ENCODE results near the gene SPATA3.

SPATA3 gene

DNA sequence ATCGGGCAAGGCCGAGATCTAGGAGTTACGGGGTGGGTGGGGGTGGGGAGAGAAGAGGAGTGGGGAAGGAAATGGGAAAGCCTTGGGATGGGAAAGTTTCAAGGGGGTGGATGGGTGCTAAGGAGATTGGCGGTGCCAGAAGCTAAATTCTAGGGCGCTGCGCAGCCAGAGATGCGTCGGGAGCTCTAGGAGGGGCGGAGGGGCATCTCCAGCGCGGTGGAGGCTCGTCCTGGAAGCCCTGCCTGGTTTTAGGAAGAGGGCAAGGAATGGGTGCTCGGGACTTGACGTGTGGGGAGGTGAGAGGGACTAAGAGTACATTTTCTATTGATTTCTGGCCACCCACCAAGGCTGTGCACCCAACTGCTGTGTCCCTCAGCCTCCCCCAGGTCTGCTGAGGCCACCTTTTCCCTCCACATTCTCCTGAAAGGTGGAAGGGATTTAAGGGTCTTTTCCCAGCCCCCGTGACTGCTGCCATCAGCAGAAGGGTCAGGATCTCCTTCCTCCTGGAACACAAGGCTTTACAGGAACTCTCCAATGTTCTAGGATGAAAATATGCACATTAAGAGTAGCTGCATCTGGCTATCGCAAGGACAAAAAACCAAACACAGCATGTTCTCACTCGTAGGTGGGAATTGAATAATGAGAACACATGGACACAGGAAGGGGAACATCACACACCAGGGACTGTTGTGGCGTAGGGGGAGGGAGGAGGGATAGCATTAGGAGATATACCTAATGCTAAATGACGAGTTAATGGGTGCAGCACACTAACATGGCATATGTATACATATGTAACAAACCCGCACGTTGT lies 42.8 kb downstream of the SPATA3 start (continued):
- TF ChIP-seq, protein P1, sequence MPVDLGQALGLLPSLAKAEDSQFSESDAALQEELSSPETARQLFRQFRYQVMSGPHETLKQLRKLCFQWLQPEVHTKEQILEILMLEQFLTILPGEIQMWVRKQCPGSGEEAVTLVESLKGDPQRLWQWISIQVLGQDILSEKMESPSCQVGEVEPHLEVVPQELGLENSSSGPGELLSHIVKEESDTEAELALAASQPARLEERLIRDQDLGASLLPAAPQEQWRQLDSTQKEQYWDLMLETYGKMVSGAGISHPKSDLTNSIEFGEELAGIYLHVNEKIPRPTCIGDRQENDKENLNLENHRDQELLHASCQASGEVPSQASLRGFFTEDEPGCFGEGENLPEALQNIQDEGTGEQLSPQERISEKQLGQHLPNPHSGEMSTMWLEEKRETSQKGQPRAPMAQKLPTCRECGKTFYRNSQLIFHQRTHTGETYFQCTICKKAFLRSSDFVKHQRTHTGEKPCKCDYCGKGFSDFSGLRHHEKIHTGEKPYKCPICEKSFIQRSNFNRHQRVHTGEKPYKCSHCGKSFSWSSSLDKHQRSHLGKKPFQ (tag by site-specific recombination; IDR thresholded peaks at IDR 0.05): peak; percentile 65
- no peak for TF ChIP-seq ZFP3 (tag by site-specific recombination; IDR thresholded peaks at IDR 0.05; ENCODE audit: low read depth)

GRCh38 chr2:231039294-231039664 lies 43.4 kb downstream of the SPATA3 start:
- POLR2A ChIA-PET: interaction anchor here (0.7 kb wide), 1 partner anchor 182 kb away, joined by 3 read pairs; no protein-coding TSS in a partner anchor
- Histone ChIP-seq H3K27ac (ENCODE audit: extremely low read depth, low read depth, low read length) (no peak overlapping the region), H3K36me3 (ENCODE audit: control insufficient read depth in 2 of 2, insufficient read depth in 1 of 2, low read length in 2 of 2) (peaks cover 4 to 24% of the 10 kb centered on the region in 2 experiments; a peak in 2 of 3 replicates), H3K9me3 (ENCODE audit: control insufficient read depth, insufficient read depth, low read depth, low read length) (no peaks in the 10 kb centered on the region), H3K4me3 (ENCODE audit: low read depth, low read length) (no peak overlapping the region), H3K4me1 (ENCODE audit: control insufficient read depth, insufficient read depth, low read length) (peaks cover 3% of the 10 kb centered on the region; the same call in 1 of the 2 replicates)
- TF ChIP-seq ZNF521 (tag by site-specific recombination; IDR thresholded peaks at IDR 0.05) (no peak), ZNF266 (tag by site-specific recombination; IDR thresholded peaks at IDR 0.05; ENCODE audit: low read depth) (no peak), ZNF837 (tag by site-specific recombination; IDR thresholded peaks at IDR 0.05) (no peak), ZNF561 (tag by site-specific recombination; IDR thresholded peaks at IDR 0.05; ENCODE audit: borderline replicate concordance) (no peak), ZNF211 (tag by site-specific recombination; IDR thresholded peaks at IDR 0.05; ENCODE audit: low read depth) (no peak), ZNF133 (tag by site-specific recombination; IDR thresholded peaks at IDR 0.05) (no peak), OVOL3 (tag by site-specific recombination; IDR thresholded peaks at IDR 0.05) (no peak), PATZ1 (tag by site-specific recombination; IDR thresholded peaks at IDR 0.05) (no peak), MYNN (tag by site-specific recombination; IDR thresholded peaks at IDR 0.05; ENCODE audit: borderline replicate concordance) (no peak), ZNF148 (tag by site-specific recombination; IDR thresholded peaks at IDR 0.05; ENCODE audit: borderline replicate concordance) (no peak), ZNF514 (tag by site-specific recombination; IDR thresholded peaks at IDR 0.05) (no peak), ZNF548 (tag by site-specific recombination; IDR thresholded peaks at IDR 0.05) (no peak), BCL6B (tag by site-specific recombination; IDR thresholded peaks at IDR 0.05) (no peak), ZNF221 (tag by site-specific recombination; IDR thresholded peaks at IDR 0.05; ENCODE audit: borderline replicate concordance) (no peak), ZNF416 (tag by site-specific recombination; IDR thresholded peaks at IDR 0.05) (no peak), ZNF791 (tag by site-specific recombination; IDR thresholded peaks at IDR 0.05) (no peak)
- TF ChIP-seq, protein P2, sequence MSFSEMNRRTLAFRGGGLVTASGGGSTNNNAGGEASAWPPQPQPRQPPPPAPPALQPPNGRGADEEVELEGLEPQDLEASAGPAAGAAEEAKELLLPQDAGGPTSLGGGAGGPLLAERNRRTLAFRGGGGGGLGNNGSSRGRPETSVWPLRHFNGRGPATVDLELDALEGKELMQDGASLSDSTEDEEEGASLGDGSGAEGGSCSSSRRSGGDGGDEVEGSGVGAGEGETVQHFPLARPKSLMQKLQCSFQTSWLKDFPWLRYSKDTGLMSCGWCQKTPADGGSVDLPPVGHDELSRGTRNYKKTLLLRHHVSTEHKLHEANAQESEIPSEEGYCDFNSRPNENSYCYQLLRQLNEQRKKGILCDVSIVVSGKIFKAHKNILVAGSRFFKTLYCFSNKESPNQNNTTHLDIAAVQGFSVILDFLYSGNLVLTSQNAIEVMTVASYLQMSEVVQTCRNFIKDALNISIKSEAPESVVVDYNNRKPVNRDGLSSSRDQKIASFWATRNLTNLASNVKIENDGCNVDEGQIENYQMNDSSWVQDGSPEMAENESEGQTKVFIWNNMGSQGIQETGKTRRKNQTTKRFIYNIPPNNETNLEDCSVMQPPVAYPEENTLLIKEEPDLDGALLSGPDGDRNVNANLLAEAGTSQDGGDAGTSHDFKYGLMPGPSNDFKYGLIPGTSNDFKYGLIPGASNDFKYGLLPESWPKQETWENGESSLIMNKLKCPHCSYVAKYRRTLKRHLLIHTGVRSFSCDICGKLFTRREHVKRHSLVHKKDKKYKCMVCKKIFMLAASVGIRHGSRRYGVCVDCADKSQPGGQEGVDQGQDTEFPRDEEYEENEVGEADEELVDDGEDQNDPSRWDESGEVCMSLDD (tag by site-specific recombination; IDR thresholded peaks at IDR 0.05): no peak
- TF ChIP-seq, protein P3, sequence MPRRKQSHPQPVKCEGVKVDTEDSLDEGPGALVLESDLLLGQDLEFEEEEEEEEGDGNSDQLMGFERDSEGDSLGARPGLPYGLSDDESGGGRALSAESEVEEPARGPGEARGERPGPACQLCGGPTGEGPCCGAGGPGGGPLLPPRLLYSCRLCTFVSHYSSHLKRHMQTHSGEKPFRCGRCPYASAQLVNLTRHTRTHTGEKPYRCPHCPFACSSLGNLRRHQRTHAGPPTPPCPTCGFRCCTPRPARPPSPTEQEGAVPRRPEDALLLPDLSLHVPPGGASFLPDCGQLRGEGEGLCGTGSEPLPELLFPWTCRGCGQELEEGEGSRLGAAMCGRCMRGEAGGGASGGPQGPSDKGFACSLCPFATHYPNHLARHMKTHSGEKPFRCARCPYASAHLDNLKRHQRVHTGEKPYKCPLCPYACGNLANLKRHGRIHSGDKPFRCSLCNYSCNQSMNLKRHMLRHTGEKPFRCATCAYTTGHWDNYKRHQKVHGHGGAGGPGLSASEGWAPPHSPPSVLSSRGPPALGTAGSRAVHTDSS (tag by site-specific recombination; IDR thresholded peaks at IDR 0.05): no peak
- CTCF ChIA-PET: interaction anchor here (2.2 kb wide), 1 partner anchor 14 kb away, joined by 8 read pairs; no protein-coding TSS in a partner anchor

Measured in HEK293 (cell line).